Neural cell (in vitro differentiated cells): Measurements from ENCODE around the gene COL6A2. TPM values are rescaled to one million over a fixed set of nuclear protein-coding genes. Genes with fewer than 3 reads are reported as not detected.

Experiments used
- H2AFZ ChIP-seq: fragments of 200-600, 300-800 bp; sonication (generic), shearing (Covaris generic); 2 replicates; pipeline ENCODE4 v1.6.0; 2014; ENCODE audit warnings: low read depth, mild to moderate bottlenecking, antibody characterized with exemption, low read length, moderate library complexity
- H3F3A ChIP-seq: fragments of 200-600 bp; shearing (Covaris generic); 2 replicates; pipeline ENCODE4 v1.6.1; 2016; ENCODE audit warnings: mild to moderate bottlenecking, moderate library complexity, mixed read lengths, antibody characterized with exemption, low read length; ENCODE audit not compliant: insufficient read depth, poor library complexity, severe bottlenecking
- H3K27ac ChIP-seq: fragments of 200-600, 300-800 bp; sonication (generic), shearing (Covaris generic); 2 replicates; pipeline ENCODE4 v1.5.1; 2014; ENCODE audit warnings: mild to moderate bottlenecking, low read length, moderate library complexity
- H3K27me3 ChIP-seq: fragments of 300-800, 200-600 bp; sonication (generic), shearing (Covaris generic); 2 replicates; pipeline ENCODE4 v1.6.0; 2014; ENCODE audit warnings: mild to moderate bottlenecking, low read depth, low read length, moderate library complexity; ENCODE audit not compliant: insufficient read depth
- H3K36me3 ChIP-seq: fragments of 300-800, 200-600 bp; sonication (generic), shearing (Covaris generic); 2 replicates; pipeline ENCODE4 v1.5.1; 2014; ENCODE audit warnings: mild to moderate bottlenecking, antibody characterized with exemption, low read length, moderate library complexity; ENCODE audit not compliant: insufficient read depth
- H3K4me2 ChIP-seq: fragments of 300-800, 200-600 bp; sonication (generic), shearing (Covaris generic); 2 replicates; pipeline ENCODE4 v1.6.0; 2014; ENCODE audit warnings: mild to moderate bottlenecking, low read length
- H3K4me3 ChIP-seq: fragments of 300-800, 200-600 bp; sonication (generic), shearing (Covaris generic); 2 replicates; pipeline ENCODE4 v1.5.1; 2014; ENCODE audit warnings: mild to moderate bottlenecking, low read length, moderate library complexity
- H3K79me2 ChIP-seq: fragments of 200-600 bp; shearing (Covaris generic); replicated peaks from 2 replicates; pipeline ENCODE4 v1.6.0; 2014; ENCODE audit warnings: mild to moderate bottlenecking, low read length, moderate library complexity; ENCODE audit not compliant: insufficient read depth
- H3K9ac ChIP-seq: fragments of 300-800, 200-600 bp; sonication (generic), shearing (Covaris generic); 2 replicates; pipeline ENCODE4 v1.6.1; 2016; ENCODE audit warnings: mild to moderate bottlenecking, low read length, mixed read lengths
- H3K9me2 ChIP-seq: fragments of 200-600 bp; shearing (Covaris generic); 2 replicates; pipeline ENCODE4 v1.6.1; 2016; ENCODE audit warnings: mild to moderate bottlenecking, low read length, mixed read lengths; ENCODE audit not compliant: insufficient read depth
- H3K9me3 ChIP-seq: fragments of 200-600, 300-800 bp; sonication (generic), shearing (Covaris generic); 2 replicates; pipeline ENCODE4 v1.6.1; 2016; ENCODE audit warnings: mild to moderate bottlenecking, mixed run types, low read length, moderate library complexity, mixed read lengths
- H4K20me1 ChIP-seq: fragments of 200-600 bp; shearing (Covaris generic); 2 replicates; pipeline ENCODE4 v1.6.1; 2016; ENCODE audit warnings: mild to moderate bottlenecking, mixed run types; ENCODE audit not compliant: insufficient read depth
- CTCF ChIP-seq: fragments of 450-650 bp; IDR thresholded peaks from 2 replicates; pipeline ENCODE4 v1.5.1; 2014; ENCODE audit warnings: antibody characterized with exemption, mild to moderate bottlenecking, moderate library complexity; ENCODE audit not compliant: poor library complexity, severe bottlenecking
- EP300 ChIP-seq: fragments of 450-650 bp; conservative IDR thresholded peaks from 2 replicates; pipeline ENCODE4 v1.6.1; 2014; ENCODE audit warnings: antibody characterized with exemption, mild to moderate bottlenecking, moderate library complexity; ENCODE audit not compliant: poor library complexity, severe bottlenecking
- EZH2 ChIP-seq: fragments of 200-600, 300-800 bp; shearing (Covaris generic), sonication (generic); IDR thresholded peaks from 2 replicates; pipeline ENCODE4 v1.6.1; 2014; ENCODE audit warnings: antibody characterized with exemption, low read length, borderline replicate concordance, mild to moderate bottlenecking; ENCODE audit not compliant: insufficient read depth, poor library complexity, severe bottlenecking
- MXI1 ChIP-seq: fragments of 450-650 bp; conservative IDR thresholded peaks from 2 replicates; pipeline ENCODE4 v1.6.1; 2014; ENCODE audit warnings: antibody characterized with exemption, mild to moderate bottlenecking; ENCODE audit not compliant: poor library complexity, severe bottlenecking
- POLR2AphosphoS5 ChIP-seq: IDR thresholded peaks from 2 replicates; pipeline ENCODE4 v1.6.1; 2012
- RAD21 ChIP-seq: fragments of 450-650 bp; conservative IDR thresholded peaks from 2 replicates; pipeline ENCODE4 v1.6.1; 2014; ENCODE audit warnings: antibody characterized with exemption, mild to moderate bottlenecking, moderate library complexity
- SMC3 ChIP-seq: fragments of 450-650 bp; conservative IDR thresholded peaks from 2 replicates; pipeline ENCODE4 v1.6.1; 2014; ENCODE audit warnings: antibody characterized with exemption, mild to moderate bottlenecking, moderate library complexity; ENCODE audit not compliant: poor library complexity
- TAF1 ChIP-seq: IDR thresholded peaks from 2 replicates; pipeline ENCODE4 v1.6.1; 2012; ENCODE audit warnings: low read depth
- polyA plus RNA-seq: library from polyadenylated mRNA; depleted of rRNA; stranded (reverse); fragments of >200 nt; gene quantifications from 2 replicates; pipeline ENCODE4 v1.2.3, GENCODE V29; 2014
- TF ChIP-seq, protein P1 (sequence below): IDR thresholded peaks from 2 replicates; pipeline ENCODE4 v1.6.1; 2012; ENCODE audit warnings: borderline replicate concordance

Gene COL6A2
- polyA plus RNA-seq, 1 donor from 2014 or later, result not detected

GRCh38 chr21:46082963-46083790 is 14.7 kb upstream of the COL6A2 start:
- H3K36me3 ChIP-seq, result no peaks in the 10 kb centered on the region
- no peaks in the 10 kb centered on the region for H3K27me3 ChIP-seq
- no peaks in the 10 kb centered on the region for H4K20me1 ChIP-seq
- no peak overlapping the region for H3K27ac ChIP-seq
- no peaks in the 10 kb centered on the region for H3K79me2 ChIP-seq
- TF ChIP-seq MXI1 (no peak), RAD21 (no peak), SMC3 (no peak), EP300 (no peak), EZH2 (no peak), POLR2AphosphoS5 (no peak), CTCF (no peak), TAF1 (no peak)
- TF ChIP-seq, protein P1, sequence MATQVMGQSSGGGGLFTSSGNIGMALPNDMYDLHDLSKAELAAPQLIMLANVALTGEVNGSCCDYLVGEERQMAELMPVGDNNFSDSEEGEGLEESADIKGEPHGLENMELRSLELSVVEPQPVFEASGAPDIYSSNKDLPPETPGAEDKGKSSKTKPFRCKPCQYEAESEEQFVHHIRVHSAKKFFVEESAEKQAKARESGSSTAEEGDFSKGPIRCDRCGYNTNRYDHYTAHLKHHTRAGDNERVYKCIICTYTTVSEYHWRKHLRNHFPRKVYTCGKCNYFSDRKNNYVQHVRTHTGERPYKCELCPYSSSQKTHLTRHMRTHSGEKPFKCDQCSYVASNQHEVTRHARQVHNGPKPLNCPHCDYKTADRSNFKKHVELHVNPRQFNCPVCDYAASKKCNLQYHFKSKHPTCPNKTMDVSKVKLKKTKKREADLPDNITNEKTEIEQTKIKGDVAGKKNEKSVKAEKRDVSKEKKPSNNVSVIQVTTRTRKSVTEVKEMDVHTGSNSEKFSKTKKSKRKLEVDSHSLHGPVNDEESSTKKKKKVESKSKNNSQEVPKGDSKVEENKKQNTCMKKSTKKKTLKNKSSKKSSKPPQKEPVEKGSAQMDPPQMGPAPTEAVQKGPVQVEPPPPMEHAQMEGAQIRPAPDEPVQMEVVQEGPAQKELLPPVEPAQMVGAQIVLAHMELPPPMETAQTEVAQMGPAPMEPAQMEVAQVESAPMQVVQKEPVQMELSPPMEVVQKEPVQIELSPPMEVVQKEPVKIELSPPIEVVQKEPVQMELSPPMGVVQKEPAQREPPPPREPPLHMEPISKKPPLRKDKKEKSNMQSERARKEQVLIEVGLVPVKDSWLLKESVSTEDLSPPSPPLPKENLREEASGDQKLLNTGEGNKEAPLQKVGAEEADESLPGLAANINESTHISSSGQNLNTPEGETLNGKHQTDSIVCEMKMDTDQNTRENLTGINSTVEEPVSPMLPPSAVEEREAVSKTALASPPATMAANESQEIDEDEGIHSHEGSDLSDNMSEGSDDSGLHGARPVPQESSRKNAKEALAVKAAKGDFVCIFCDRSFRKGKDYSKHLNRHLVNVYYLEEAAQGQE, result no peak
- no peak overlapping the region for H3K4me2 ChIP-seq
- no peak overlapping the region for H2AFZ ChIP-seq
- H3K9ac ChIP-seq, result no peak overlapping the region
- H3K9me2 ChIP-seq, result no peaks in the 10 kb centered on the region
- no peak overlapping the region for H3K4me3 ChIP-seq
- no peaks in the 10 kb centered on the region for H3F3A ChIP-seq
- no peaks in the 10 kb centered on the region for H3K9me3 ChIP-seq

GRCh38 chr21:46083791-46084561 is 13.9 kb upstream of the COL6A2 start:
- Histone ChIP-seq H3K9me3 (no peaks in the 10 kb centered on the region), H4K20me1 (no peaks in the 10 kb centered on the region)

More at GRCh38 chr21:46083791-46084561, 13.9 kb upstream of the COL6A2 start:
- H3K79me2 ChIP-seq, result no peaks in the 10 kb centered on the region
- no peak overlapping the region for H3K4me3 ChIP-seq
- H3K9me2 ChIP-seq, result no peaks in the 10 kb centered on the region
- H3K27me3 ChIP-seq, result no peaks in the 10 kb centered on the region
- H3K27ac ChIP-seq, result no peak overlapping the region
- no peaks in the 10 kb centered on the region for H3K36me3 ChIP-seq
- TF ChIP-seq EZH2 (no peak), MXI1 (no peak), SMC3 (no peak), TAF1 (no peak), POLR2AphosphoS5 (no peak), CTCF (no peak), RAD21 (no peak), EP300 (no peak)
- TF ChIP-seq, protein P1, result no peak
- H3F3A ChIP-seq, result no peaks in the 10 kb centered on the region
- no peak overlapping the region for H2AFZ ChIP-seq
- no peak overlapping the region for H3K4me2 ChIP-seq
- no peak overlapping the region for H3K9ac ChIP-seq
